Osteocyte (in vitro differentiated cells): ENCODE results near the gene CSN1S1. TPM values are rescaled to one million over a fixed set of nuclear protein-coding genes. Genes with fewer than 3 reads are reported as not detected.

Source experiments
- DNase-seq: peaks from one replicate; pipeline ENCODE4 v3.0.0; 2021; ENCODE audit warnings: mixed read lengths; ENCODE audit not compliant: unreplicated experiment; ENCODE audit errors: extremely low spot score
- H3K27ac Mint-ChIP-seq: one replicate; pipeline ENCODE4 v1.8.0; 2021; ENCODE audit warnings: mild to moderate bottlenecking, mixed read lengths; ENCODE audit not compliant: unreplicated experiment
- H3K27me3 Mint-ChIP-seq: one replicate; pipeline ENCODE4 v1.8.0; 2021; ENCODE audit warnings: mixed read lengths; ENCODE audit not compliant: unreplicated experiment
- H3K36me3 Mint-ChIP-seq: one replicate; pipeline ENCODE4 v1.8.0; 2021; ENCODE audit warnings: mixed read lengths; ENCODE audit not compliant: unreplicated experiment
- H3K4me1 Mint-ChIP-seq: one replicate; pipeline ENCODE4 v1.8.0; 2021; ENCODE audit warnings: mixed read lengths; ENCODE audit not compliant: unreplicated experiment
- H3K4me3 Mint-ChIP-seq: one replicate; pipeline ENCODE4 v1.8.0; 2021; ENCODE audit warnings: mild to moderate bottlenecking, moderate library complexity, mixed read lengths; ENCODE audit not compliant: unreplicated experiment
- H3K9me3 Mint-ChIP-seq: one replicate; pipeline ENCODE4 v1.8.0; 2021; ENCODE audit warnings: mixed read lengths; ENCODE audit not compliant: unreplicated experiment
- CTCF ChIP-seq: fragments of 200-600 bp; sonication (generic); IDR thresholded peaks from 2 replicates; pipeline ENCODE4 v1.5.0; 2021; ENCODE audit warnings: antibody characterized with exemption, mild to moderate bottlenecking, moderate library complexity
- total RNA-seq: library from RNA; stranded (reverse); gene quantifications from 2 replicates; pipeline ENCODE4 v1.2.1, GENCODE V29; 2021

Gene CSN1S1
- total RNA-seq, 1 donor from 2014 or later: not detected

GRCh38 chr4:69894721-69895120, 36.1 kb upstream of the CSN1S1 start:
- Mint-ChIP-seq H3K4me1 (no peaks in the 10 kb centered on the region), H3K27ac (no peak overlapping the region), H3K9me3 (no peaks in the 10 kb centered on the region), H3K36me3 (no peaks in the 10 kb centered on the region), H3K4me3 (no peak overlapping the region), H3K27me3 (peaks cover 56% of the 10 kb centered on the region)
- DNase-seq: no peak
- no peak for TF ChIP-seq CTCF

GRCh38 chr4:69896530-69897116, 34.2 kb upstream of the CSN1S1 start:
- Mint-ChIP-seq H3K27ac (no peak overlapping the region), H3K27me3 (peaks cover 65% of the 10 kb centered on the region), H3K9me3 (no peaks in the 10 kb centered on the region), H3K36me3 (no peaks in the 10 kb centered on the region), H3K4me1 (no peaks in the 10 kb centered on the region), H3K4me3 (no peak overlapping the region)
- peak; percentile 47 for TF ChIP-seq CTCF
- no peak for DNase-seq

GRCh38 chr4:69907151-69907550, 23.7 kb upstream of the CSN1S1 start:
- peaks cover 38% of the 10 kb centered on the region for H3K27me3 Mint-ChIP-seq

GRCh38 chr4:69909195-69909594, 21.7 kb upstream of the CSN1S1 start:
- H3K27ac Mint-ChIP-seq: no peak overlapping the region
- H3K36me3 Mint-ChIP-seq: no peaks in the 10 kb centered on the region

More at GRCh38 chr4:69907151-69907550, 23.7 kb upstream of the CSN1S1 start:
- H3K36me3 Mint-ChIP-seq: no peaks in the 10 kb centered on the region
- peaks cover 3% of the 10 kb centered on the region for H3K4me1 Mint-ChIP-seq
- no peak for DNase-seq
- H3K4me3 Mint-ChIP-seq: no peak overlapping the region
- TF ChIP-seq CTCF: no peak
- peaks cover 10% of the 10 kb centered on the region for H3K9me3 Mint-ChIP-seq
- H3K27ac Mint-ChIP-seq: no peak overlapping the region

More at GRCh38 chr4:69909195-69909594, 21.7 kb upstream of the CSN1S1 start:
- DNase-seq: no peak
- H3K27me3 Mint-ChIP-seq: peaks cover 37% of the 10 kb centered on the region
- no peak overlapping the region for H3K4me3 Mint-ChIP-seq
- TF ChIP-seq CTCF: no peak
- peaks cover 7% of the 10 kb centered on the region for H3K9me3 Mint-ChIP-seq
- peaks cover 3% of the 10 kb centered on the region for H3K4me1 Mint-ChIP-seq
